ENCODE results near the gene TMEM238. TPM values are rescaled to one million over a fixed set of nuclear protein-coding genes. Genes with fewer than 3 reads are reported as not detected.

The TMEM238 gene
- total and polyA plus RNA-seq, 9 of the 15 experiments (the other 6 are each of a cell fraction or from before 2014, with no cell fraction given), result 0.18 to 5.1 (median 1.3) TPM; not detected in 4

DNA sequence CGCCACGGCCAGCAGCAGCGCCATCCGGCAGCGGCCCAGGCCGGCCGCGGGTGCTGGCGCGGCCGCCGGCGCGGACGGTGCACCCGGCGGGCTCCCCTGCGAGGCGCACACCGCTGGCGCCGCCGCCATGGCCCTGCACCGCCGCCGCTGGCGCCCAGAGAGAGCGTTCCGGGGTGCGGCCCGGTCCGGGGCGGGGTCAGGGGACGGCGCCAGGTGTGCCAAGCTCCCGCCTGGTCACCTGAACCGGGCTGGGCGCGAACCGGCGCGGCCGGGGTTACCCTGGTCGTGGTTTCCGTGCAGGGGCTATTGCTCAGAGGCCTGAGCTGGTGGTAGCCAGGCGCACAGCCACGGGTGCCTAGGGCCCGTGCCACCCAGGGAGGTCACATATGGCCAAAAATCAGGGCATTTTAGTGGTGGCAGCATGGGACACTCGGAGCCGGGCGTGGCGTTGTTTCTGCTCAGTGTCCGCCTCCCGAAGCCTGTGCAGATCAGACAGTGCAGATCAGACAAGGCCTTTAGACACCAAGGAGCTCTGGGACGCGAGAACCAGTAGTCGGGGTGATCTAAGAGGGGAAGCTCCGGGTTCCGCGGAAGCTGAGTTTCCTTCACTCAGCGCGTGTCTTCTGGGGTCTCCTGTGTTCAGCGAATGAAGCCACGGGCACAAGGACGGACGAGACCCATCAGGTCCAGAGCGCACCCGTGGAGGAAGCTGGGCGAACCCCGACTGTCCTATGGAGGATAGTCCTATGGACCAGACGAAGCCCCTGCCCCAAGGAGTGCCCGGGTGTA is at the start of gene TMEM238 (continued):
- TF ChIP-seq TSHZ1 (CRISPR knock-in tag; IDR thresholded peaks at IDR 0.05) (no peak), GATAD2A (IDR thresholded peaks at IDR 0.05) (no peak), JUNB (CRISPR knock-in tag; conservative IDR thresholded peaks at IDR 0.05) (no peak), SREBF2 (CRISPR knock-in tag; IDR thresholded peaks at IDR 0.05) (no peak), CHD7 (IDR thresholded peaks at IDR 0.05; ENCODE audit: low read depth, low read length) (no peak), KHSRP (IDR thresholded peaks at IDR 0.05) (no peak), IRF1 (CRISPR knock-in tag; IDR thresholded peaks at IDR 0.05; ENCODE audit: borderline replicate concordance) (no peak), PTTG1 (tag; IDR thresholded peaks at IDR 0.05; ENCODE audit: low read depth) (no peak)
- TF ChIP-seq, protein P1, sequence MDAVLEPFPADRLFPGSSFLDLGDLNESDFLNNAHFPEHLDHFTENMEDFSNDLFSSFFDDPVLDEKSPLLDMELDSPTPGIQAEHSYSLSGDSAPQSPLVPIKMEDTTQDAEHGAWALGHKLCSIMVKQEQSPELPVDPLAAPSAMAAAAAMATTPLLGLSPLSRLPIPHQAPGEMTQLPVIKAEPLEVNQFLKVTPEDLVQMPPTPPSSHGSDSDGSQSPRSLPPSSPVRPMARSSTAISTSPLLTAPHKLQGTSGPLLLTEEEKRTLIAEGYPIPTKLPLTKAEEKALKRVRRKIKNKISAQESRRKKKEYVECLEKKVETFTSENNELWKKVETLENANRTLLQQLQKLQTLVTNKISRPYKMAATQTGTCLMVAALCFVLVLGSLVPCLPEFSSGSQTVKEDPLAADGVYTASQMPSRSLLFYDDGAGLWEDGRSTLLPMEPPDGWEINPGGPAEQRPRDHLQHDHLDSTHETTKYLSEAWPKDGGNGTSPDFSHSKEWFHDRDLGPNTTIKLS (IDR thresholded peaks at IDR 0.05; ENCODE audit: borderline replicate concordance, low read depth), result no peak; the same call in 1 of the 2 replicates

All from K562 (cell line).